Spleen (tissue), 13 donors: ENCODE data around the gene SLC11A2. TPM values are rescaled to one million over a fixed set of nuclear protein-coding genes. Genes with fewer than 3 reads are reported as not detected.

Experiments
- DNase-seq: peaks from one replicate; pipeline ENCODE4 v3.0.0-alpha.2; 2020
- H3K27ac ChIP-seq, 8 donors: fragments of 200-600 bp; sonication (generic) in 7 of 8; 1 replicate in 4 of 8; 2 replicates in 4 of 8; pipeline versions ENCODE4 v1.5.0 to v1.8.0; 2016 to 2021; ENCODE audit warnings: inconsistent platforms in 4 of 8, mild to moderate bottlenecking in 4 of 8, moderate library complexity in 1 of 8
- H3K27me3 ChIP-seq, 7 donors: fragments of 200-600 bp; sonication (generic) in 6 of 7; replicated peaks in 1 of 7; 1 replicate in 4 of 7; 2 replicates in 3 of 7; pipeline versions ENCODE4 v1.5.0 to v1.8.0; 2016 to 2021; ENCODE audit warnings: inconsistent platforms in 3 of 7, mild to moderate bottlenecking in 1 of 7
- H3K36me3 ChIP-seq, 6 donors: fragments of 200-600 bp; sonication (generic) in 5 of 6; 1 replicate in 4 of 6; 2 replicates in 2 of 6; pipeline versions ENCODE4 v1.5.0 to v1.8.0; 2016 to 2021; ENCODE audit warnings: inconsistent platforms in 2 of 6
- H3K4me1 ChIP-seq, 6 donors: fragments of 200-600 bp; sonication (generic) in 5 of 6; 1 replicate in 3 of 6; 2 replicates in 3 of 6; pipeline versions ENCODE4 v1.5.0 to v1.8.0; 2016 to 2021; ENCODE audit warnings: inconsistent platforms in 3 of 6
- H3K4me3 ChIP-seq, 8 donors: fragments of 200-600 bp; sonication (generic) in 7 of 8; 1 replicate in 4 of 8; 2 replicates in 4 of 8; pipeline versions ENCODE4 v1.5.0 to v1.8.0; 2016 to 2021; ENCODE audit warnings: inconsistent platforms in 4 of 8, mild to moderate bottlenecking in 4 of 8, moderate library complexity in 2 of 8
- H3K9me3 ChIP-seq, 8 donors: fragments of 200-600 bp; sonication (generic) in 7 of 8; 1 replicate in 4 of 8; 2 replicates in 4 of 8; pipeline versions ENCODE4 v1.5.0 to v1.8.0; 2016 to 2021; ENCODE audit warnings: inconsistent platforms in 4 of 8
- POLR2A ChIP-seq, 3 donors: fragments of 450-650 bp; IDR thresholded peaks; one replicate each; pipeline ENCODE4 v1.5.1; 2017; ENCODE audit warnings: antibody characterized with exemption in 3 of 3, mild to moderate bottlenecking in 1 of 3
- POLR2AphosphoS5 ChIP-seq, 3 donors: sonication (generic); formaldehyde crosslinking; IDR thresholded peaks; one replicate each; pipeline ENCODE4 v1.5.1; 2017; ENCODE audit warnings: antibody characterized with exemption in 3 of 3
- WGBS, 5 donors: extraction: QIAGEN DNeasy Blood & Tissue Kit in 3 of 5; methylation state at CpG; one replicate each; pipeline versions ENCODE4 v1.1.5 to v1.1.7; 2013 to 2018; 5-methylcytosine and 5-hydroxymethylcytosine counted together
- intact Hi-C: fragments of 100-400 bp; cut with DNase I; formaldehyde crosslinking; loops from one replicate; pipeline ENCODE4 v1.15.0; 2023; ENCODE audit warnings: low total_unique reads
- long read RNA-seq, 2 donors: transcript quantifications; one replicate each; lab custom pipeline, GENCODE V29; 2026
- polyA plus RNA-seq, 3 donors: library from polyadenylated mRNA; stranded (reverse); fragments of 200-250 nt; gene quantifications; one replicate each; pipeline ENCODE4 v1.2.1, GENCODE V29; 2013
- total RNA-seq, 7 donors: library from RNA; depleted of rRNA in 3 of 7; stranded (reverse); fragments of >200 nt in 3 of 7; fragmentation: NEBNext Ultra II Directional in 4 of 7; extraction: Animal tissue kit (Norgen Biotek cat#: 25700) in 4 of 7; gene quantifications; one replicate each; pipeline versions ENCODE4 v1.1.0 to v1.2.1, GENCODE V29; 2016 to 2021
- TF ChIP-seq, protein P1 (sequence below), 11 experiments: fragments of 200-600 bp in 7 of 11; fragments of 450-650 bp in 4 of 11; sonication (generic) in 4 of 11; IDR thresholded peaks in 8 of 11; conservative IDR thresholded peaks in 3 of 11; 1 replicate in 7 of 11; 2 replicates in 4 of 11; pipeline versions ENCODE4 v1.4.0 to v1.8.0; 2016 to 2021; ENCODE audit warnings: antibody characterized with exemption in 11 of 11, inconsistent platforms in 4 of 11, mild to moderate bottlenecking in 1 of 11
- donor health status: healthy with polysubstance abuse.
- donor health status: DM: no; HTN: no; CAD: no; lungs with moderate emphysema.
- donor health status: DM: no; HTN: no; CAD: no.
- donor health status: Bipolar disorder and iron deficiency.
- donor health status: healthy.
- donor health status: DM: no; HTN: no; CAD: no.
- donor health status: DM: yes; HTN: yes; CAD: no.

Gene SLC11A2
- total RNA-seq (10 to 100 TPM; 37.0 to 54.4 (median 42.6) TPM), polyA plus RNA-seq (10 to 100 TPM in 2 of 3 donors, 1 to 10 TPM in 1; 7.7 to 11.1 (median 10.6) TPM)
- long read RNA-seq, donor 1, full-length matches to known transcripts: 3 of 3 reads
- long read RNA-seq, donor 1, partial matches to known transcripts: 0 of 3 reads
- long read RNA-seq, donor 1, other reads (novel, unspliced or antisense): 0 of 3 reads
- long read RNA-seq, donor 2, full-length matches to known transcripts: 3 of 3 reads
- long read RNA-seq, donor 2, partial matches to known transcripts: 0 of 3 reads
- long read RNA-seq, donor 2, other reads (novel, unspliced or antisense): 0 of 3 reads

DNA sequence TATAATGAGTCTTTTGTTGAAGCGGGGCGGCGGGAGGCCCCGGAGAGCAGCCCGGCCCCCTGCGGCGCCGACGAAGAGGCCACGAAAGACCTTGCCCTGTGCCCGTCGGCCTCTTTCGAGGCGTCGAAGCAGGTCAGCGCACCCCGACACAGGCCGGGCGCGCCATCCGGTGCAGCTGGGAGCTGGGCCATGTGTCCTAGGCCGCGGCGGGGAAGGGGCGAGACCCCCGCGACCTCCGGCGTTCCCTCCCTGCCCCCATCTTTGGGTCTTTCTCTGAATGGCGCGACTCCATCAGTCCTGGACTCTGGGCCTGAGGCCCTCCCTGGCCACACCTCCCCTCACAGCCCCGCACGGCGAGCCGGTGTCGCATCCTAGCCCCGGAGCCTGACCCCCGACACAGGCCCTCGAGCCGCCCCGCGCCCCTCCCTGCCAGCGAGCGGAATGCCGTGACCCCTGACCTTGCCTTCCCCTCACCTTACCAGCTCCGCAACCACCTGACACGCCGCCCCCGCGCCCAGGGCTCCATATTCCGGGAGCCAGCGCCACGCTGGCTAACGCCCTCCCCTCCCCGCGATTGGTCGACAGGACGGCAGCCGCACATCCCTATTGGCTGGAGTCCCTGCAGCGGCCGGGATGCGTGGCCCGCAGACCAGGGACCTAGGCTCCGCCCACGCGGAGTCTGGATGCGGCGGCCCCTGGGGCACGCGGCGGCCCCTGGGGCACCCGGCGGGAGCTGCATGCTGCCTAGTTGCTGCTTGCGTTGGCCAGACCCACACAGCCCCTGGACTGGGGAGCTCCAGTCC, at the start of gene SLC11A2:
Gene SLC11A2 (minus strand): TSS at position 549 of the 803 bp plus-strand sequence. CDS start 15,656 bp downstream, outside the sequence.
- peak within 1 kb of the TSS; percentile 77 to 96 (median 92) for H3K4me3 ChIP-seq
- peaks cover 26 to 65% (median 44%) of the 10 kb centered on the region in 6 donors for H3K4me1 ChIP-seq
- DNase-seq: peak; percentile 98
- H3K36me3 ChIP-seq: no peaks in the 10 kb centered on the region
- intact Hi-C loops: no loop called here
- H3K27ac ChIP-seq: peak within 1 kb of the TSS; percentile 76 to 92 (median 86)
- TF ChIP-seq POLR2AphosphoS5 (IDR thresholded peaks at IDR 0.05): peak; percentile 85 to 90 (median 88)
- TF ChIP-seq, protein P1, sequence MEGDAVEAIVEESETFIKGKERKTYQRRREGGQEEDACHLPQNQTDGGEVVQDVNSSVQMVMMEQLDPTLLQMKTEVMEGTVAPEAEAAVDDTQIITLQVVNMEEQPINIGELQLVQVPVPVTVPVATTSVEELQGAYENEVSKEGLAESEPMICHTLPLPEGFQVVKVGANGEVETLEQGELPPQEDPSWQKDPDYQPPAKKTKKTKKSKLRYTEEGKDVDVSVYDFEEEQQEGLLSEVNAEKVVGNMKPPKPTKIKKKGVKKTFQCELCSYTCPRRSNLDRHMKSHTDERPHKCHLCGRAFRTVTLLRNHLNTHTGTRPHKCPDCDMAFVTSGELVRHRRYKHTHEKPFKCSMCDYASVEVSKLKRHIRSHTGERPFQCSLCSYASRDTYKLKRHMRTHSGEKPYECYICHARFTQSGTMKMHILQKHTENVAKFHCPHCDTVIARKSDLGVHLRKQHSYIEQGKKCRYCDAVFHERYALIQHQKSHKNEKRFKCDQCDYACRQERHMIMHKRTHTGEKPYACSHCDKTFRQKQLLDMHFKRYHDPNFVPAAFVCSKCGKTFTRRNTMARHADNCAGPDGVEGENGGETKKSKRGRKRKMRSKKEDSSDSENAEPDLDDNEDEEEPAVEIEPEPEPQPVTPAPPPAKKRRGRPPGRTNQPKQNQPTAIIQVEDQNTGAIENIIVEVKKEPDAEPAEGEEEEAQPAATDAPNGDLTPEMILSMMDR (IDR thresholded peaks at IDR 0.05 in 8 of 11, conservative IDR thresholded peaks at IDR 0.05 in 3 of 11): peak in 4 of 11 experiments; percentile 8 to 38 (median 22)
- TF ChIP-seq POLR2A (IDR thresholded peaks at IDR 0.05): no peak
- H3K9me3 ChIP-seq: no peaks in the 10 kb centered on the region
- peaks cover 0 to 6% (median 0%) of the 10 kb centered on the region in 7 donors for H3K27me3 ChIP-seq
- WGBS, 5 donors: 0 to 1% (median 1%) methylated on average over 27 to 74 of the region's 74 CpGs

DNA sequence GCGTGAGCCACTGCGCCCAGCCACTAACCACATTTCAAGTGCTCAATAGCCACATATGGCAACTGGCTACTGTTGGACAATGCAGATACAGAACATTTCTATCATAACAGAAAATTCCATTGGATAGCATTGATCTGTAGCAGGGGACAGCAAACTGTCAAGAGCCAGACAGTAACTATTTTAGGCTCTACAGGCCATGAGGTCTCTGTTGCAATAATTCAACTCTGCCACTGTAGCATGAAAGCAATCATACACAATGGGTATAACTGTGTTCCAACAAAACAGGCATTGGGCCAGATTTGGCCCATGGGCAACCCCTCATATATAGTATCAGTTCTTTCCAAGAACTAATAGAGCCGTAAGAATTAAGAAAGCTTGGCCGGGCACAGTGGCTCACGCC, 49.2 kb upstream of the SLC11A2 start:
- DNase-seq: no peak
- H3K9me3 ChIP-seq: no peaks in the 10 kb centered on the region
- 90 to 97% (median 95%) methylated on average over 5 of the region's 5 CpGs for WGBS, 5 donors
- H3K4me3 ChIP-seq: no peak overlapping the region
- intact Hi-C loops: no loop called here
- H3K36me3 ChIP-seq: peaks cover 4 to 60% (median 27%) of the 10 kb centered on the region in 6 donors
- H3K27me3 ChIP-seq: no peaks in the 10 kb centered on the region
- TF ChIP-seq POLR2AphosphoS5 (IDR thresholded peaks at IDR 0.05): no peak
- no peak for TF ChIP-seq POLR2A (IDR thresholded peaks at IDR 0.05)
- TF ChIP-seq, protein P1 (IDR thresholded peaks at IDR 0.05 in 8 of 11, conservative IDR thresholded peaks at IDR 0.05 in 3 of 11): no peak
- H3K27ac ChIP-seq: peak overlapping the region in 1 of 8 donors; percentile 24
- peaks cover 0 to 30% (median 7%) of the 10 kb centered on the region in 6 donors for H3K4me1 ChIP-seq

DNA sequence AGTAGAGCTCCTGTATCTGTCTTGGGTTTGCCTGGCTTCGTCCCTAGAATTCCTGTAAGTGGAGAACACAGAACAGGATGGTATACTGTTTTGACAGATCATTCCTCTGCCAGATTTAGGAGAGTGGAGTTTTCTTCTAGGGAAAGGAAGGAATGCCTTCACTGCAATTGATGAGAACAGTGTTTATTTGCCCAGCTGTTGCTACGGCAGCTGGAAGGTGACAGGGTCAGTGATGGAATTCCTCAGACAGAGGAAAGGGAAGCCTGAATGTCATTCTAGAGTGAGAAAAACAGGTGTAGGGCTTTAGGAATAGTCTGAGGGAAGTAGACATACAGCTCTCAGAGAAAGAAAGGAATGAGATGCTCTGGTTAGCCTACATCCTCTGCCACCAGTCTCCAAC, 45.5 kb upstream of the SLC11A2 start:
- 80 to 92% (median 87%) methylated on average over 2 of the region's 2 CpGs for WGBS, 5 donors
- TF ChIP-seq POLR2A (IDR thresholded peaks at IDR 0.05) (no peak), POLR2AphosphoS5 (IDR thresholded peaks at IDR 0.05) (no peak)
- TF ChIP-seq, protein P1 (IDR thresholded peaks at IDR 0.05 in 8 of 11, conservative IDR thresholded peaks at IDR 0.05 in 3 of 11): no peak
- Histone ChIP-seq H3K27me3 (no peaks in the 10 kb centered on the region), H3K9me3 (no peaks in the 10 kb centered on the region), H3K36me3 (peaks cover 4 to 97% (median 55%) of the 10 kb centered on the region in 6 donors), H3K4me1 (peaks cover 0 to 10% (median 4%) of the 10 kb centered on the region in 6 donors), H3K4me3 (no peak overlapping the region), H3K27ac (no peak overlapping the region)
- DNase-seq: no peak
- intact Hi-C loops: no loop called here

DNA sequence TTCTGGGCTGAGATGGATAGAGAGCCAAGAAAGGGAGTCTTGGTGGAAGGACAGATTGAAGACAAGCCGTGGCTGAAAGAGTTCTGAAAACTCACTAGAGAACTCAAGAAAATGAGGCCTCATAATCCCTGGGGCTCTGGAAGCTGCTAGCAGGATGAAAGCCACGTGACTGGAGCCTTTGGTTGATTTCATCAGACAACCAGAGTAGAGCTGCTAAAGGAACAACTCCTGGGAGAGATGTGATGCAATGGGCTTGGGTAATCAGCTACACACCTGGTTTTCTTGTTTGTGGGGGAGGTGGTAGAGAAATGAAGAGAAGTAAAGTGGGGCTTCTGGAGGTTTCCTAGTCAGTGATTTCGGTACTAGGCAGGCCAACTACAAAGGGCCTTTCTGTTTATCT, 43.8 kb upstream of the SLC11A2 start:
- Histone ChIP-seq H3K9me3 (no peaks in the 10 kb centered on the region), H3K4me1 (no peaks in the 10 kb centered on the region), H3K4me3 (no peak overlapping the region), H3K27me3 (no peaks in the 10 kb centered on the region), H3K36me3 (peaks cover 4 to 100% (median 72%) of the 10 kb centered on the region in 6 donors), H3K27ac (no peak overlapping the region)
- intact Hi-C loops: no loop called here
- no peak for DNase-seq
- WGBS, 5 donors: 72 to 88% (median 75%) methylated on average over 3 of the region's 3 CpGs
- TF ChIP-seq POLR2AphosphoS5 (IDR thresholded peaks at IDR 0.05): no peak
- TF ChIP-seq, protein P1 (IDR thresholded peaks at IDR 0.05 in 8 of 11, conservative IDR thresholded peaks at IDR 0.05 in 3 of 11): no peak
- TF ChIP-seq POLR2A (IDR thresholded peaks at IDR 0.05): no peak
